ENCODE data around the gene PNMA6E. TPM values are rescaled to one million over a fixed set of nuclear protein-coding genes. Genes with fewer than 3 reads are reported as not detected.

The PNMA6E gene
- total RNA-seq = 0.10 TPM

DNA sequence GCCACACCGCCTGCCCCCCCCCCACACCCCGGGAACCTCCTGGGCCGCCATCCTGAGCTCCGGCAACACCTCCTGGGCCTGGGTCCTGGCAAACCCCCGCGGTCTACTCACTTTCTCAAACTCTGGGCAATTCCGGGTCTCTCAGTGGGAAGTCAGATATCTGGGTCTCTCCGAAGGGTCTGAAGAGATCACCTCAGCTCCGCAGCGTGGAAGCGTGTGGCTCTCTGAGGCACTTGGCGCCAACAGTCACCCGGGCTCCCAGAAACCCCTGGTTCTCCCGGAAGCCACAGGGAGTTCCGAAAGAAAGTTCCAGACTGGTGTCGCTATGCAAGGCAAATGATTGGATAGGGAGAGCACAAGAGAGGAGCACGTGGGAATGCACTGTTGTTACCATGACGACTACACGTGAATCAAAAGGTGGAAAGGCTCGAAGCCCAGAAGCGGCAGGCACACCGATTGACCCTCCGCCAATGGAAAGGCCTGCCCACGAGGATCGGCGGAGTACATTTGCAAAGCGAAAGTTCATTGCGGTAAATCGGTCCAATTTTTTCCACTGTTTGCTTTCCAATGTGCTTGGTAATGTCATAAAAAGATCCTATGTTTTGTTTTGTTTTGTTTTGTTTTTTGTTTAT is at the start of gene PNMA6E:
PNMA6E (minus strand) TSS at position 218 of the 632 bp plus-strand sequence. CDS start 2,501 bp downstream, outside the sequence.
- no peaks in the 10 kb centered on the region for H3K9me3 ChIP-seq (ENCODE audit: low read depth, low read length)
- H3K4me3 ChIP-seq (ENCODE audit: low read length) = no peak within 1 kb of the TSS
- no peaks in the 10 kb centered on the region for H3K27me3 ChIP-seq (ENCODE audit: insufficient read depth, low read length)
- H3K4me1 ChIP-seq (ENCODE audit: insufficient read depth, low read length) = no peaks in the 10 kb centered on the region

DNA sequence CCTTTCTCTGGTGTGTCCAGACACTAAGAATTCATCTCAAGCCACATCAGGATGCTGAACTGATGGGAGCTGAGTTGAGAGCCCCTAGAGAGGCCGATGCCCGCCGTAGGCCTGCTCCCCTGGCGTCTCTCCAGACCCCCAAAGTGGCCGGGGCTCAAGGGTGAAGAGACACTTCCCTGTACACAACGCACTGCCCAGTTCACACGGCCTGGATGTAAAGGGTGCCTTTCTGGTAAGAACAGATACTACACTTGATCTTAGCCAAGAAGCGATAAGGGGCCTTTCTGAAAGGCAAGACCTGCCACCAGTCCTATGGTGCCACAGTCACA is 49.8 kb upstream of the PNMA6E start:
- H3K9me3 ChIP-seq (ENCODE audit: low read depth, low read length) = no peaks in the 10 kb centered on the region
- H3K4me1 ChIP-seq (ENCODE audit: insufficient read depth, low read length) = no peaks in the 10 kb centered on the region
- no peaks in the 10 kb centered on the region for H3K27me3 ChIP-seq (ENCODE audit: insufficient read depth, low read length)
- no peak overlapping the region for H3K4me3 ChIP-seq (ENCODE audit: low read length)

DNA sequence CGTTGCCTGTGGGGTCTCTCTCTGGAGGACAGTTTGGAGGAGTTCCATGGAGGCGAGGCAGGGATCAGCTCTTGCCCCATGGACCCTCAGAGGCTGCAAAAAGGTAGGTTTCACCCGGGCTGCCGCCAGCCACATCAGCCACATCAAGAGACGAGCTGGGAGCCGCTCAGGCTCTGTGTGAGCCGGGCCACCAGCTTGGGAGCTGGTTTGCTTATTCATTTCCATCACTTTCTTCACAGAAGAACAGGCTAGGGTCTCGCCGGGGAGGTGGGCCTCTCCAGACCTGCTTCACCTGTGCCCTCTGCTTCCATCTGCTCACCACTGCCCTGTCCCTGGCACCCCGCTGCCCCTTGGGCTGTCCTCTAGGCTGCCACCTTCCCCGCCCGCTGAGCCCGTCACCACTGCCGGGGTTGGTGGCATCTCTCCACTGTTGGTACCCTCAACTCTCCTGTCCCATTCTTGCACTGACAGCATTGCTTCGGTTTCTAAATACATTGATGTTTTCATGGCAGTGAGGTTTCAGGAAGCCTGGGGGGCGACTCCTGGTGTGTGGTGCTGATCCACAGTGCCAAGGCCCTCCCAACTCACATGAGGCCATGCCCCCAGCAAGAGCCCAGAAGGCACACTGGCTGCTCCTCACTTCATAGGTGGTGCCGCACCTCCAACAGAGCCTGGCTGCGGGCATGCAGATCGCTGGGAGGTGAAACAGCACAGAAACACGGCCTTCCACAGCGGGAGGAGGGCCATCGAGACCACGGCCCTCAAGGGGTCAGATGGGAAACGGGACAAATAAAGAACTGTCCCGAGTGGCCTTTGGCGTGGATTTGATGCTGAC is 49.2 kb upstream of the PNMA6E start:
- no peaks in the 10 kb centered on the region for H3K4me1 ChIP-seq (ENCODE audit: insufficient read depth, low read length)
- H3K27me3 ChIP-seq (ENCODE audit: insufficient read depth, low read length) = no peaks in the 10 kb centered on the region
- H3K4me3 ChIP-seq (ENCODE audit: low read length) = no peak overlapping the region
- H3K9me3 ChIP-seq (ENCODE audit: low read depth, low read length) = no peaks in the 10 kb centered on the region

DNA sequence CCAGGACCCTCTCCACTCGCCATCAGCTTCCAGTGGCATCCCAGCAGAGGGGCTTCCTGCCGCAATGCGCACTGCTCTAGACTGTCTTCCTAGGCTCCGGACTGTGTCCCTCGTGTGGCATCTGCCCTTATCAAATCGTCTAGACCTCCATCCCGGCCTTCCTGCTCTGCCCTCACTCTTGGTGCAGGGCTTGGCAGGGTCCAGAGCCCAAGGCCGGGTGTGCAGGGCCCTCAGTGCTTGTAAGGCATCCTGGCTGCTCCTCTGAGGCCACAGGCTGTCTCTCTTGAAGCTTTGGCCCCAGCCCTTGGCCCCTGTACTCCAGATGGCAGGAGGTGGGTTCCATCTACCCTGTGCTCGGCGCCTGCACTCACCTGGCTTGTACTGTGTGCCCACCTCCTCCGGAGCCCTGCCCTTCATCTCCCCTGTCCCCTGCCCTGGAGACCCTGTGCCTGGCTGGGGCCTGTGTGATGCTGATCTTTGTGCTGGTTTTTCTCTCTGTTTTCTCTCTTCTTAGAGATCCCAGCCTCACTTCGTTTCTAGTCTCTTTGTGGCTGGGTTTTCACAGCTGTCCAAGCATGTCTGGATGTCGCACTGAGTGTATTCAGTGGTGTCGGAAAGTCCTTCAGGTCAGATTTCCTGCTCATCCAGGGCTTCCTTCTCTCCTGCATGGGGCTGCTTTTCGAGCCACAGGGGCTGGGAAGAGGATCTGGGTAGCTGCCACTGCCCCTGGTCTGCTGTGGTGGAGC is 48.4 kb upstream of the PNMA6E start:
- Histone ChIP-seq H3K9me3 (ENCODE audit: low read depth, low read length) (no peaks in the 10 kb centered on the region), H3K4me3 (ENCODE audit: low read length) (no peak overlapping the region), H3K27me3 (ENCODE audit: insufficient read depth, low read length) (no peaks in the 10 kb centered on the region), H3K4me1 (ENCODE audit: insufficient read depth, low read length) (no peaks in the 10 kb centered on the region)

DNA sequence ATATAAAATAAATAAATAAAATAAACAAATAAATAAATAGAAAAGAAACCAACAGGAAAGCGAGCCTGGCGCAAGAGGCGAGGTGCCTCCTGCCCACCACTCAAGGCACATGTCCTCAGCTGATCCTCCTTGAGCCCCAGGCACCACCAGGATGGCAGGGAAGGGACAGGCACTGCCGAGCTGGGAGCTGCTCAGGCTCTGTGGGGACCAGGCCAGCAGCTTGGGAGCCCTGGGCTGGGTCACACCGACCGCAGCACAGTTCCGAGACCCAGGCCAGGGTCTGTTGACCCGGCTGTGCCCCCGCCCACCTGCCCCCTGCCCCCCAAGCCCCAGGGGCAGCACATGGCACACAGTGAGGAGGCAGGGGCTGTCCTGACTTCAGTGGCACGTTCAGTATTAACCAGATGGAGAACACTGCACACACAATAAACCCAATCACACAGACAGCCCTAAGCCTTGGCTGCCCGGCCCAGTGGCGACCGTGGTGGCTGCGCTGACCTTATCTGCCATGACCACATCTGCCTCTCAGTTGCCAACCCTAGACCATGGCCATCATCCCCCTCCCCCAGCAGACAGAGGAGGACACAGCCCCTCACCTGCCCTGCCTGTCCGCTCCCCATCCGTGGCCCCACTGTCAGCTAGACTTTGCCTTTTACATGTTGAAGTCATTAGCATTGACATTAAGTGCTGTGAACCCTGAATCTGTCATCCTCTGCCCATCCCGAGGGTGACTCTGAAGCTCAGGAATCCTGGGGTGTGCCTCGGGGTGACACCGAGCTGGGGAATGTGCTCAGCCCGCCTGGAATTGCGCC is 47.6 kb upstream of the PNMA6E start:
- Histone ChIP-seq H3K9me3 (ENCODE audit: low read depth, low read length) (no peaks in the 10 kb centered on the region), H3K4me3 (ENCODE audit: low read length) (no peak overlapping the region), H3K27me3 (ENCODE audit: insufficient read depth, low read length) (no peaks in the 10 kb centered on the region), H3K4me1 (ENCODE audit: insufficient read depth, low read length) (no peaks in the 10 kb centered on the region)

DNA sequence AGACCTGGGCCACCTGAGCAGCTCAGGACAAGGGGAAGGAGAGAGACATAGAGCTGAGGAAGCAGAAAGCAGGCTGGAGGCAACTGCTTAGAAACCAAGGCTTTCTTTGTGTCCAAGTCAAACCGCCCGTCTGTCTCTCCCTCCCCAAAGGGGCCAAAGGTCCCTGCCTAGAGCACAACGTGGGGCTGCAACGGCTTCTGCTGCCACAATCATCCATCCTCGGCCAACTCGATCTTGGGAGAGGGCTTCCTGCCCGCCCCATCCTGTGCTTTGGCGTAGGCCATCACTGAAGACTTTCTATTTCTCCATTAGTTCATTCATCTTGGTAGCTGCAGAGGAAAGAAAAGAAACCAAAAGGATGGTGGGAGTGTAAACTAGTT is 46.4 kb upstream of the PNMA6E start:
- Histone ChIP-seq H3K4me3 (ENCODE audit: low read length) (no peak overlapping the region), H3K9me3 (ENCODE audit: low read depth, low read length) (no peaks in the 10 kb centered on the region), H3K27me3 (ENCODE audit: insufficient read depth, low read length) (no peaks in the 10 kb centered on the region), H3K4me1 (ENCODE audit: insufficient read depth, low read length) (no peaks in the 10 kb centered on the region)

DNA sequence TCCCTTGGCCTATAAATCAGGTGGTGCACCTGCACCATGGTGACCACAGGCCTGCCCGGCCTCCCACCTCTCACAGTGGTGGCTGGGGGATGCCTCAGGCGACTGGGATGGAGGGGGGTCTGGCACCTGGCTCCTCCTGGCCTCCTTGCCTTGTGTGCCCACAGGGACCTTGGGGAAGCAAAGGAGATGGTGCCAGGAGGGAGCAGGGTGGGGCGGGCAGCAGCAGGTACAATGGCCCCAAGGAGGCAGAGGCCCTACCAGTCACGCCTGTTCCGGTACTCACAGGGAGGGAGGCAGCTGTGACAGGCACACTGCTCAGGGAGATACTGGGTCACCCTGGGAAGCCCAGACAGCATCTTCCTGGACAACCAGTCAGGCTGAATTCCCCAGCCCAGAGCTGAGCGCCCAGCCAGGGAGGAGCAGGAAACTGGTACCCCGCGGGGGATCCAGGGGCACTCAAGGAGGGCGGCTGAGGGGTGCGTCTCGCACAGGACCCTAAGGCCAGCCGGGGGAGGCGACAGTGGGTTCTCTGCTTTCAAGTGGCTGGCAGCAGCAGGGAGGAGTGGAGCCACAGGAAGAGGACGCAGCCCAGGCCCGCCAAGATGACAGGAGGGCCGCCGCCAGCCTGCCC is 45.9 kb upstream of the PNMA6E start:
- Histone ChIP-seq H3K4me3 (ENCODE audit: low read length) (no peak overlapping the region), H3K27me3 (ENCODE audit: insufficient read depth, low read length) (no peaks in the 10 kb centered on the region), H3K9me3 (ENCODE audit: low read depth, low read length) (no peaks in the 10 kb centered on the region), H3K4me1 (ENCODE audit: insufficient read depth, low read length) (no peaks in the 10 kb centered on the region)

DNA sequence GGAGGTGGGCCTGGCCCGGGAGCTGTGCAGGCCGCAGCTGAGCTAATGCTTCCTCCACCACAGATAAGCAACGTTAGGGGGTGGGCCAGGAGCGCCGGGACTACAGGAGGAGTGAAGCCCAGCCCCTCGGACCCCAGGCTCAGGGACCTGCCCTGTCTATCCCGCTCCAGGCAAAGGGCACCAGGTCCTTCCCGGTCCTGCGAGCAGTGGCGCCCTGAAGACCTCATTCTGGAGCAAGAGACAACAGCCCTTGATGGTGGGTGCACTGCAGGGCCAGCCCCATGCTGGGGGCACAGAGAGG is 45.4 kb upstream of the PNMA6E start:
- H3K4me3 ChIP-seq (ENCODE audit: low read length) = no peak overlapping the region
- H3K9me3 ChIP-seq (ENCODE audit: low read depth, low read length) = no peaks in the 10 kb centered on the region
- H3K27me3 ChIP-seq (ENCODE audit: insufficient read depth, low read length) = no peaks in the 10 kb centered on the region

DNA sequence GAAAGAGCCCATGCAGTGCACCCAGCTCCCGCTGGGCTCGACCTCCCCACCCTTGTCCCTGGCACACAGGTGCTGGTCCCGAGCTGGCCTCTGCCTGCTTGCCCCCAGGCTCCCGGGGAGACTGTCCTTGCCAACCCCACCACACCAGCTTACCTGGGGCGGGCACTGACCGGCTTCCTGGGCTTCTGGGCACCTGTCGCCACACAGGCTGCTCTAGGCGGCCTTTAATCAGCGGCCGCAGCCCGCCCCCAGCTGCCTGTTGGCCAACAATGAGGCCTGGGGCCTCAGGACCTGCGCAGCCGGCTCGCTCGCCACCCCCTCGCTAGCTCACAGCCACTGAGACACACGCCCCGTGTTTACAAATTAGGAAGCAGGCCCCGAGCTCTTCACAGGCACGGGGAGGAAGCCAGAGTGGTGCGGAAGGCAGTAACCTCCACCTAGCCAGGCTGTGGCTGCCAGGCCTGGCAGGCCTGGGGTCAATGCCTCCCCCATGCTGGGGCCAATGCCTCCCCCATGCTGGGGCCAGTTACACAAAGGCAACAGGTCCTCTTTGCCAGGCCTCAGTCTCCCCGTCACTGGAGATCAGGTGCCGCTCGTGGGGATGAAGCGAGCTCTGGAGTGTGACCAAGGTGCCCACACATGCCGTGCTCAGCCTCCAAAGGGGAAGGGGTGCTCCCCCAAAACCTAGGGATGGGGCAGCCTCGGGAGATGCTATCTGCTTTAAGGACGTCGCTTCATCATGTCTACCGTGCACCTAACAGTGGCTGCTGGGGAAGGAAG is 44.9 kb upstream of the PNMA6E start, which contains the start of gene TREX2:
TREX2 (minus strand) TSS at position 201 of the 780 bp plus-strand sequence. CDS start 626 bp downstream, outside the sequence.
- Histone ChIP-seq H3K9me3 (ENCODE audit: low read depth, low read length) (no peaks in the 10 kb centered on the region), H3K4me1 (ENCODE audit: insufficient read depth, low read length) (no peaks in the 10 kb centered on the region), H3K27me3 (ENCODE audit: insufficient read depth, low read length) (no peaks in the 10 kb centered on the region), H3K4me3 (ENCODE audit: low read length) (no peak within 1 kb of the TSS)

More for the DNA sequence above, 45.4 kb upstream of the PNMA6E start:
- no peaks in the 10 kb centered on the region for H3K4me1 ChIP-seq (ENCODE audit: insufficient read depth, low read length)

DNA sequence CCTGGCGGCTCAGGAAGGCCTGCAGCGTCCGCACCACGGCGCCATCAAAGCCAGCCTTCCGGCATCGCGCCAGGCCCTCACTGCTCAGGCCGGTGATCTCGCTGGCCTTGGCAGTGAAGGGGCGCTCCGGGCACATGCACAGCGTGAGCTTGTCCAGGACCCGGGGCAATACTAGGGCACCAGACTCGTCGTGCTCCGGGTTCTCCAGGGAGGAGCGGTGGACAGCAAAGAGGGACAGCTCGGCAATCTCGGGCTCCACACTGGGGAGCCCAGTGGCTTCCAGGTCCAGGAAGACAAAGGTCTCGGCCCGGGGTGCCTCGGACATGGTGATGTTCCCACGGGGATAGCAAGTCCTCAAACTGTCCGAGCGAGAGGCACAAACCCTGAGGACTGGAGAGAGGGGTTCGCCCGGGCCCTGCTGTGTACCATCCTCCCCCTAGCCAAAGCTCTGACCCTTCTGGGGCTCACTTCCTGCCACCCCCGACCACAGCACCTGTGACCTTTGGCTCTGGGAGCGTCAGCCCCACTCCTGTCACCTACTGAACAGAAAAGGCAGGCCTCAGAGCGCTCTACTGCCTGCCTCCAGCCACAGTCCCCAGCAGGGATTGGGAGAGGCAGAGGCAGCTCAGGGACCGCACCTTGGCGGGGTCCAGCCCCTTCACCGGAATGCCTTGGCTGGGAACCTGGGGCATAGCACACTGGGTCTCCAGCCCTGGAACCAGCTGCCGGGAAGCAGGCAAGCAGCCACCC is 44.1 kb upstream of the PNMA6E start:
- Histone ChIP-seq H3K4me3 (ENCODE audit: low read length) (no peak overlapping the region), H3K27me3 (ENCODE audit: insufficient read depth, low read length) (no peaks in the 10 kb centered on the region), H3K9me3 (ENCODE audit: low read depth, low read length) (no peaks in the 10 kb centered on the region), H3K4me1 (ENCODE audit: insufficient read depth, low read length) (no peaks in the 10 kb centered on the region)

DNA sequence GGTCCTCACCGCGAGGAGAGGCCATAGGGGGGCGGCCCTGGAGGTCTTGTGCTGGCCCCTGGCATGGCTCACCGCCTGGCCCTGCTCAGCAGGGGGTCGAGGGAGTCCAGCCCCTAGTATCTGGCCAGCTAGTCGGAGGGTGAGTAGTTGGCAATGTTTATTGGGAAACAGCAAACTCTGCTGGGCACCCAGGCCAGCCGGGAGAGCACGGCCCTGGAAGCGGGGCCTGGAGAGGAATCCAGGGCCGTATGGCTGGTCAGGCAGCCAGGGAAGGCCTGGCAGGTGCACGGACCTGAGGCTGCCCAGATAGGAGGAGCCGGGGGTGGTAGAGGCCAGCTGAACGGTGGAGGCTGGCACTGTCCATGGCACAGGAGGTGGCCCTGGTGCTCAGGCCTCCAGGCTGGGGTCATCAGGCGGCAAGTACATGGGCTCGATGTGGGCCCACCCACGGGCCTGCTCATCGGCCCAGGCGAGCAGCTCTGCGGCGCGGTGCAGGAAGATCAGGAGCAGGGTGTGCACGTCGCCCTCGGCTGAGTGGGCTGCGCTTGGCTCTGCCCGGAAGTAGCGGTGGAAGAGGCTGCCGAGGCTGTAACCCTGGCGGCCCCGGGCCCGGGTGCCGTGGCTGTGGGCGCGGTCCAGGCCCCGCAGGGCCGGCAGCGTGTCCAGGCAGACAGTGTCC is 43.3 kb upstream of the PNMA6E start:
- H3K4me3 ChIP-seq (ENCODE audit: low read length) = no peak overlapping the region
- no peaks in the 10 kb centered on the region for H3K9me3 ChIP-seq (ENCODE audit: low read depth, low read length)
- H3K27me3 ChIP-seq (ENCODE audit: insufficient read depth, low read length) = no peaks in the 10 kb centered on the region
- no peaks in the 10 kb centered on the region for H3K4me1 ChIP-seq (ENCODE audit: insufficient read depth, low read length)

DNA sequence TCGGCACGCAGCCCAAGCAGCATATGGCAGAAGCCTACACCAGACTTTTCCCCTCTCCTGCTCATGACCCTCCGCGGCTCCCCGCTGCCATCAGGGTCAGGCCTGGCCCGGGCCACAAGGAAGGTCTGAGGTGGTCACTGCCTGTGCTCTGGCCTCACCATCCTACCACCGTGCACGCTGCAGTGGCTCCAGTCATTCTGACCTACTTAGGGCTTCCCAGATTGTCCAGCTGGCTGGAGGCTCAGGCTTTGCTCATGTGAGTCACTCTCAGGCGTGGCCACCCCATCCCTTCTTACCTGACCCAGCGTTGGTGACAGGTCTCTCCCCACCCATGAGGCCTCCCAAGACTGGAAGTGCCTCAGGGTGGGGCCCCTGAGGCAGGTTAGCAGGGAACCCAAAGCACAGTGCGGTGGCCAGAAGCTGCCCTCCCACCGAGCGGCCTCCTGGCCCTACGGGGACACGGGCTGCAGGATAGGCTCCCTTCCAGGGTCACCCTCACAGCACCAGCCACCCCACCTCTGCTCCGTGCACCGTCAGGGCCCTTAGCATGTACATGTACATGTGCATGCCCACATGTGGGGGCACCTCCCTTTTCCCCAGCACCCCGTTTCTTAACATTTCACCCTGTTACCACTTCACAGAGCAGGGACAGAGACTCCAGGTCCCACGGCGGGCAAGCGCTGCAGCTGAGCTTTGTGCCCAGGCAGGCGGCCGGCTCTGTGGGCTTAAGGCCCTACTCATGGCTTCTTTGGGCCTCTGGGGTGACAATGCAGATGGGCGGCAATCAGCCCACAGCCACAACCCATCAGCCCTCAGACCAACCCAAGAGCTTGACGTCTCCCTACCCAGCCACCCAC is 42.6 kb upstream of the PNMA6E start:
- Histone ChIP-seq H3K9me3 (ENCODE audit: low read depth, low read length) (no peaks in the 10 kb centered on the region), H3K4me1 (ENCODE audit: insufficient read depth, low read length) (no peaks in the 10 kb centered on the region), H3K27me3 (ENCODE audit: insufficient read depth, low read length) (no peaks in the 10 kb centered on the region), H3K4me3 (ENCODE audit: low read length) (no peak overlapping the region)

Measured in mononuclear cell (primary cell).